C4-2B (cell line): ENCODE data around the gene MEA1.
"Not testable (repeated sequence)": the region's sequence is repeated elsewhere in the genome, so short reads cannot be mapped to it uniquely, and the experiment has no call there.

ENCODE experiments used
- H3K27ac ChIP-seq: fragments of 450-650 bp; 2 replicates; pipeline ENCODE4 v1.5.1; 2017
- ZFX ChIP-seq: fragments of 450-650 bp; IDR thresholded peaks from 2 replicates; pipeline ENCODE4 v1.6.1; 2017
- TF ChIP-seq, protein P1 (sequence below): fragments of 450-650 bp; conservative IDR thresholded peaks from 2 replicates; pipeline ENCODE4 v1.5.1; 2017; ENCODE audit warnings: mild to moderate bottlenecking

MEA1 gene

DNA sequence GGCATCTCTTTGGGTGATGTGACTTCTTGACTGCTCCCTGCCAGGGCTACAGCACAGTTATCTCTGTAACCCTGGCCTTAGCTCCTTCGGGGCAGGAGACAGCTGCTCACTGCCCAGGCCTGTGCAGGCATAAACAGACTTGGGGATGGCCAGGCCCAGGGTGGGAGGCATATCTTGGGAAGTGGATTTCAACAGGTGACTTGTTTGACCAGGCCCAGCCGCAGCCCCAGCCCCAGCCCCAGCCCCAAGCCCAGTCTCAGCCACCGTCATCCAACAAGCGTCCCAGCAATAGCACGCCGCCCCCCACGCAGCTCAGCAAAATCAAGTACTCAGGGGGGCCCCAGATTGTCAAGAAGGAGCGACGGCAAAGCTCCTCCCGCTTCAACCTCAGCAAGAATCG lies 7.5 kb downstream of the MEA1 start:
- TF ChIP-seq, protein P1, sequence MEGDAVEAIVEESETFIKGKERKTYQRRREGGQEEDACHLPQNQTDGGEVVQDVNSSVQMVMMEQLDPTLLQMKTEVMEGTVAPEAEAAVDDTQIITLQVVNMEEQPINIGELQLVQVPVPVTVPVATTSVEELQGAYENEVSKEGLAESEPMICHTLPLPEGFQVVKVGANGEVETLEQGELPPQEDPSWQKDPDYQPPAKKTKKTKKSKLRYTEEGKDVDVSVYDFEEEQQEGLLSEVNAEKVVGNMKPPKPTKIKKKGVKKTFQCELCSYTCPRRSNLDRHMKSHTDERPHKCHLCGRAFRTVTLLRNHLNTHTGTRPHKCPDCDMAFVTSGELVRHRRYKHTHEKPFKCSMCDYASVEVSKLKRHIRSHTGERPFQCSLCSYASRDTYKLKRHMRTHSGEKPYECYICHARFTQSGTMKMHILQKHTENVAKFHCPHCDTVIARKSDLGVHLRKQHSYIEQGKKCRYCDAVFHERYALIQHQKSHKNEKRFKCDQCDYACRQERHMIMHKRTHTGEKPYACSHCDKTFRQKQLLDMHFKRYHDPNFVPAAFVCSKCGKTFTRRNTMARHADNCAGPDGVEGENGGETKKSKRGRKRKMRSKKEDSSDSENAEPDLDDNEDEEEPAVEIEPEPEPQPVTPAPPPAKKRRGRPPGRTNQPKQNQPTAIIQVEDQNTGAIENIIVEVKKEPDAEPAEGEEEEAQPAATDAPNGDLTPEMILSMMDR: no peak
- TF ChIP-seq ZFX: no peak
- no peak overlapping the region for H3K27ac ChIP-seq

DNA sequence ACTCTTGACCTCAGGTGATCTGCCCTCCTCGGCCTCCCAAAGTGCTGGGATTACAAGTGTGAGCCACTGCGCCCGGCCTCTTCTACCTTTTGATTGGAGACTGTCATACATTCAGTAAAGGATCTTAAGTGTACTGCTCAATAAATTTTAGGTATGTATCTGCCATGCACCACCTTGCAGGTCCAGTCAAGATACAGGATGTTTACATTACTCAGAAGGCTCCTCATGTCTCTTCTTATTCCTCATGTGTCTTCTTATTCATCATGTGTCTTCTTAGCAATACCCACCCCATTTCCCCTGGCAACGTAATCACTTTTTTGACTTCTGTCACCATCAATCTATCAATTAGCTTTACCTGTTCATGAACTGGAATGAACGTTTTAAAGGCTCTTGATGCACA lies 7.9 kb downstream of the MEA1 start:
- H3K27ac ChIP-seq: no peak overlapping the region
- TF ChIP-seq ZFX: no peak
- TF ChIP-seq, protein P1: no peak

DNA sequence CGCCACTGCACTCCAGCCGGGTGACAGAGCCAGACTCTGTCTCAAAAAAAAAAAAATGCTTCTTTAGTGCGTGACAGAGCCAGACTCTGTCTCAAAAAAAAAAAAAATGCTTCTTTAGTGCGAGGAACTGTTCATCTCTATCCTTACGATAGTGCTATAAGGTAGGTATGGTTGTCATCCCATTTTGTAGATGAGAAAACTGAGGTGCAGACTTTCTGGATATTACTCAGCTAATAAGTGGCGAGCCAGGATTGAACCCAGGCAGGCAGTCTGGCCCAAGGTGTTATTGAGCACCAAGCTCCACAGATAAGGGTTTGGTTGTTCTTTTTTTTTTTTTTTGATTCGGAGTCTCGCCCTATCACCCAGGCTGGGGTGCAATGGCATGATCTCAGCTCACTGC lies 11.9 kb downstream of the MEA1 start:
- no peak for TF ChIP-seq ZFX
- TF ChIP-seq, protein P1: no peak
- H3K27ac ChIP-seq: no peak overlapping the region

DNA sequence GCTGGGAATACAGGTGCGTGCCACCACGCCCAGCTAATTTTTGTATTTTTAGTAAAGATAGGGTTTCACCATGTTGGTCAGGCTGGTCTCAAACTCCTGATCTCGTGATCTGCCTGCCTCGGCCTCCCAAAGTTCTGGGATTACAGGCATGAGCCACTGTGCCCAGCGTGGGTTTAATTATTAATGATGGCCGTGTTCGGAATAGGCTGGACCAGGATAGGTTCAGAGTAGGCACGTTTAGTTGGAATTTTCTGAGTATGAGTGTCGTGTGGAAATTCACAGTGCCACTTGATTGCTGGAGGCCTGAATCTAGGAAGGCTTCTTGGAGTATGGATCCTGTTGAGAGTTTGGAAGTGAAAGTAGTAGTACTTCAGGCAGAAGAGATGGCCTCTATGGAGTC lies 15.5 kb downstream of the MEA1 start:
- not testable (repeated sequence) for H3K27ac ChIP-seq

DNA sequence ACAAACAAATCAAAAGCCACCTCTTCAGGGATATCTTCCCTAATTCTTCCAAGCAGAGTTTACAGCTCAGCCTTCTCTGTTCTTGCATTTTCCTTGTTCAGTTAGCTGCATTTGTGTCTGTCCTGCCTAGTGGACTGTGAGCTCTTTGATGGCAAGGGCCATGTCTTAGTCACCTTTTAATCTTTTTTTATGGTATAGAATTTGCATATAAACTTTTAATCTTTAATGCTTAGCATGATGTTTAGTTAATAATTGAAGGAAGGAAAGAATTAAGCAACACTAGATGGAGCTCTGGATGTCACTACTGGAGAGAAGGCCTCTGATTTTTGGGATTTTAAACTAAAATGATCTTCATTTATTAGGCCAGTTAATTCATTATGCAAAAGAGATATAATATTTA lies 17.2 kb downstream of the MEA1 start:
- TF ChIP-seq, protein P1: no peak
- TF ChIP-seq ZFX: no peak
- no peak overlapping the region for H3K27ac ChIP-seq

DNA sequence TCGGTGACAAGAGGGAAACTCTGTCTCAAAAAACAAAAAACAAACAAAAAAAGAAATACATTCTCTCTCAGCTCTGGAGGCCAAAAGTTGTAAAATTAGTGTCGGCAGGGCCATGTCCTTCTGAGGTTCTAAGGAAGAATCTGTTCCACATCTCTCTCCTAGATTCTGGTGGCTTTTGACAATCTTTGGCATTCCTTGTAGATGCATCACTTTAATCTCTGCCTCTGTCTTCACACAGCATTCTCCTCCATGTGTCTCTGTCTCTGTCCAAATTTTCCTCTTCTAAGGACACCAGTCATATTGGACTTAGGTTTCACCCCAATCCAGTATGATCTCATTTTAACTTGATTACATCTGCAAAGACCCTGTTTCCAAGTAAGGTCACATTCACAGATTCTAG lies 20.3 kb downstream of the MEA1 start:
- H3K27ac ChIP-seq: no peak overlapping the region
- TF ChIP-seq, protein P1: no peak
- TF ChIP-seq ZFX: no peak

DNA sequence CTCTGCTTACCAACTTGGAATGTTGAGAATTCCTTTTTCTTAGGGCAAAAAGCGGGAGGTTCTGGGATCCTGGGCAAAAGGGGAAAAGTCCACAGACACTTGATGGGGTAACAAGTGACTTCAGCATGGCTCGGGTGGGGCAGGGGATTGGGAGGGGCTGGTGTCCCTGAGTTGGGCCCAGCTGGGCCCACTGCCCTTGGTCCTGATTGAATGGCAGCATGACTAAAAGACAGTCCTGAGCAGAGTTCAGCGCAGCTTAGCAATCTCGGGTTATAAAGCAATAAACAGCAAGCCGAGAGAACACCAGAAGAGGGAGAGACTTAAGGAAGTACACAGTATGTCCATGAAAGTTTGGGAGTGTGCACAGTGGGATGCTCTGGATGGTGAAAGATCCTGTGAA lies 23.8 kb downstream of the MEA1 start:
- TF ChIP-seq ZFX: no peak
- TF ChIP-seq, protein P1: no peak
- H3K27ac ChIP-seq: no peak overlapping the region

DNA sequence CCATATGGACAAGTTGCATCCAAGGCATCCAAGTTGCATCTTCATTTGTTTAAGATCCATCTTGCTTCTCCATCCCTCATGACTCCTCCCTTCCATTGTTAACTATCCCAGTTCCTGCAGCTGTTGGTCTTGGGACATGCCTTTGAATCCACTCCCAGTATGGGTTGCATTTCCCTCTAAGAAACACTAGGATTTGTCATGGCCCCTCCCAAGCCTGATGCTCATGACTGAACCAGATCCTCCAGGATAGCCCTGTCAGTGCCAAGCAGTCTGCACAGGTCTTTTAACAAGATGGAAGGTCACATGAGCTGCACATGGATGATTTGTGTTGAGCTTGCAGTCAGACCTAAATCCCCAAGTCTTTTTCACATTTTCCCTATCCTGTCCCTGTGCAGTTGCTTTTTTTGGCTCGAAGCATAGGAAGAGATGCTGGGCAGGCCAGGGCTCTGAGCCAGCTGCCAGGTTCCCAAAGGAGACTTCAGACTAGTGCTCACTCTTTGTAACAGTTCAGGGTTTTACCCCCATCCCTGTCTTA lies 25.2 kb downstream of the MEA1 start:
- no peak overlapping the region for H3K27ac ChIP-seq
- TF ChIP-seq, protein P1: no peak
- no peak for TF ChIP-seq ZFX
